SKM-1 treated with dmso at 0.1 percent for 144 hours (cell line): Measurements from ENCODE around the gene MYH14.

ENCODE experiments used
- DNase-seq: peaks from one replicate; lab custom pipeline; 2025; ENCODE audit not compliant: unreplicated experiment; lab: John Stamatoyannopoulos, UW

Gene MYH14

DNA sequence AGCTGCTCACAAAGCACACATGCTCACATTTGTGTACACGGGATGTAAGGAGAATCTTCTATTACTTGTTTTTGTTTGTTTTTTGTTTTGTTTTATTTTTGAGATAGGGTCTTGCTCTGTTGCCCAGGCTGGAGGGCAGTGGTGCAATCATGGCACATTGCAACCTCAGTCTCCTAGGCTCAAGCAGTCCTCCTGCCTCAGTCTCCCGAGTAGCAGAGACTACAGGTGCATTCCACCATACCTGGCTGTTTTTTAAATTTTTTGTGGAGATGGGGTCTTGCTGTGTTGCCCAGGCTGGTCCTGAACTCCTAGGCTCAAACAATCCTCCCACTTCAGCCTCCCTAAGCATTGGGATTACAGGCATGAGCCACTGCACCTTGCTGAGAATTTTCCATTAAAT is 83.9 kb downstream of the MYH14 start:
- DNase-seq: no peak

DNA sequence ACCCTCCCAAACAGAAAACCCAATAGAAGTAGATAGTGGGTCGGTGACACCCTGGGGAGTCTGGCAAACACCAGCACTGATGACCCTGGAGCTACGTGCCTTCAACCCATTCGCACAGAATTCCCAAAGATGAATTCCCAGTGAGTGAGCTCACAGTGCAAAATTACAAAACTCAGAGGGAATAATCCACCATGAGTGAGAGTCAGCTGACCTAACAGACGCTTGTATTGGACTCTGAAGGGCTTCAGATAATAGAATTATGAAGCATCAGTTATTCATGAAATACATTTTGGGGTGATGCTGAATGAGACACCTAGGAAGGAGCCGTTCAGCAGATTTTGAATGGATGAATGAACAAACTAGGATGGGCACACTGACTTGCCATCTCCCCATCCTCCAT is 85.5 kb downstream of the MYH14 start:
- DNase-seq: no peak

DNA sequence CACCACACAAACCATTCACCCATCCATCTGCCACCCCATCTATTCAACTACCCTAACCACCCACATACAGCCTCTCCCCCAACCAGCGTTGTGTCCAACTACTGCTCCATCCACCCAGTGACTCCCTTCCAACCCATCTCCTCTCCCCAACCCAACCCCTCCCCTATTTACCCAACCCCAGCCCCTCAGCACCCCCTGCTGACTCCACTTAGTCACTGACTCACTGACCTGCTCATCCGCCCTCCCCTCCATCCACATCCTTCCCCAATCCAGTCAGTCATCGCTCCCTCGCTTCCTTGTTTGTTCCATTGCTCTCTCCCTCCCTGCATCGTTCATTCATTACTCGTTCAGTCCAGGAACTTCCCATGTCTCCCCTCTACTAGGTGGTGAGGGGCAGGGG is 86.6 kb downstream of the MYH14 start:
- no peak for DNase-seq

DNA sequence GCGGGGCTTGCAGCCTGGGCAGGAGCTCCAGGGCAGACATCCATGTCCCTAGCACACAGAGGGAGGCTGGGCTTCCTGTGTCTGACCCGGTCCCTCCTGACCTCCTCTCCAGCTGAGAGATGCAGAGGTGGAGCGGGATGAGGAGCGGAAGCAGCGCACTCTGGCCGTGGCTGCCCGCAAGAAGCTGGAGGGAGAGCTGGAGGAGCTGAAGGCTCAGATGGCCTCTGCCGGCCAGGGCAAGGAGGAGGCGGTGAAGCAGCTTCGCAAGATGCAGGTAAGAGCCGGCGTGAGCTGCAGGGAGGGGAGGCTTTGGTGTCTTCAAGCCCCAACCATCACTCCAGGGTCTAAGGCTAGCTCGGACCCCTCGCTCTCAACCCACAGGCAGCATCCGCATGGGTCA is 87.4 kb downstream of the MYH14 start:
- no peak for DNase-seq

DNA sequence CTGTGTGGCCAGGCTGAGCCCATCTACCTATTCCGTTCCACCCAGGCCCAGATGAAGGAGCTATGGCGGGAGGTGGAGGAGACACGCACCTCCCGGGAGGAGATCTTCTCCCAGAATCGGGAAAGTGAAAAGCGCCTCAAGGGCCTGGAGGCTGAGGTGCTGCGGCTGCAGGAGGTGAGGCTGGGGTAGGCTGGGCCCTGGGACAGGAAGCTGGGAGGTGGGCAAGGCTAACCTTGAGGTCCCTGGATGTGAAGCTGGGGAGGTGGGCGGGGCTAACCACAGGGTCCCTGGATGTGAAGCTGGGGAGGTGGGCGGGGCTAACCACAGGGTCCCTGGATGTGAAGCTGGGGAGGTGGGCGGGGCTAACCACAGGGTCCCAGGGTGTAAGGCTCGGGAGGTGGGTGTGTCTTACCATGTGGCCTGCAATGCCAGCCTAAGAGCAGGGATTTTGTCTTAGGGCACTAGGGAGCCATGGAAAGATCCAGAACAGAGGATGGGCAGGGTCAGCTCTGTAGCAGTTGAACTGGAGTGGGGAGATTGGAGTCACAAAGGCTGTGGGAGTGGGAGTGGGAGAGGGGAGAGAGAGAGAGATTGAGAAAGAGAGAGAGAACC is 88.9 kb downstream of the MYH14 start:
- no peak for DNase-seq

DNA sequence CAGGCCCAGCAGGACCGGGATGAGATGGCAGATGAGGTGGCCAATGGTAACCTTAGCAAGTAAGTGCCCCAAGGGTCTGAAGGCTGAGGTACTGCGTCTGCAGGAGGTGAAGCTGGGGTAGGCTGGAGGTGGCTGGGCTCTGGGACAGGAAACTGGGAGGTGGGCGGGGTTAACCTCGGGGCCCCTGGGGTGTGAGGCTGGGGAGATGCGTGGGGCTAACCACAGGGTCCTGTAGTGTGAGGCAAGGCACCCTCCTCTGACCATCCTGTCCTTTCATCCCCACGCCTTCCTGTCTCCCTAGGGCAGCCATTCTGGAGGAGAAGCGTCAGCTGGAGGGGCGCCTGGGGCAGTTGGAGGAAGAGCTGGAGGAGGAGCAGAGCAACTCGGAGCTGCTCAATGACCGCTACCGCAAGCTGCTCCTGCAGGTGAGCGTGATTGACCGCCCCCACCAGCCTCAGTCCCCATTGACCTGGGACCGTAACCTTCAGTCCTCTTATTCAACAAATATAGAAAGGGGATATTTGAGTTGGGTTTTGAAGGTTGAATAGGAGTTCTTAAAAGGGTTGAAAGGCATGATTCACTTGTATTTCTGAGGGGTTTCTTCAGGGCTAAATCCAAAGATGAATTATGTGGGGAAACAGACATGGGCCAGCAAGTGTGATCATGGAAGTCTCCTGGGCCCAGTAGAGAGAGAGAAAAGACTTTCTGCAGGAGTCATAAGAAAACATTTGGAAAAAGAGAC is 90.0 kb downstream of the MYH14 start:
- no peak for DNase-seq

DNA sequence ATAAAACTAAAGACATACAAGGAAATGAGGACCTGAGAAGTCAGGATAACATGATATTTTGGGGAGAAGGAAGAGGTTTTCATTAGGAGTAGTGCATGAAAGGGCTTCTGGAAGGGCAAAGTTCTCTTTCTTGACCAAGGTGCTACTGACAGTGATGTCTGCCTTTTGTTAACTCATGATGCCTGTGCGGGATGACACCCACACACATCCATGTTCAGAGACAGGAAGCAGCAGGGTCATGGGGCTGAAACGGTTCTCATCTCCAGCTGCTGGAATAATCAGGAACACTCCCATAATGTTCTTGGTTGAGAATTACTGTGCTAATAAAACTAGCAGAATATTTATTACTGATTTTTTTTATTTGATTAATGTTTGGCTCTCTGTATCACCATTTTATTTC is 96.6 kb downstream of the MYH14 start:
- no peak for DNase-seq

DNA sequence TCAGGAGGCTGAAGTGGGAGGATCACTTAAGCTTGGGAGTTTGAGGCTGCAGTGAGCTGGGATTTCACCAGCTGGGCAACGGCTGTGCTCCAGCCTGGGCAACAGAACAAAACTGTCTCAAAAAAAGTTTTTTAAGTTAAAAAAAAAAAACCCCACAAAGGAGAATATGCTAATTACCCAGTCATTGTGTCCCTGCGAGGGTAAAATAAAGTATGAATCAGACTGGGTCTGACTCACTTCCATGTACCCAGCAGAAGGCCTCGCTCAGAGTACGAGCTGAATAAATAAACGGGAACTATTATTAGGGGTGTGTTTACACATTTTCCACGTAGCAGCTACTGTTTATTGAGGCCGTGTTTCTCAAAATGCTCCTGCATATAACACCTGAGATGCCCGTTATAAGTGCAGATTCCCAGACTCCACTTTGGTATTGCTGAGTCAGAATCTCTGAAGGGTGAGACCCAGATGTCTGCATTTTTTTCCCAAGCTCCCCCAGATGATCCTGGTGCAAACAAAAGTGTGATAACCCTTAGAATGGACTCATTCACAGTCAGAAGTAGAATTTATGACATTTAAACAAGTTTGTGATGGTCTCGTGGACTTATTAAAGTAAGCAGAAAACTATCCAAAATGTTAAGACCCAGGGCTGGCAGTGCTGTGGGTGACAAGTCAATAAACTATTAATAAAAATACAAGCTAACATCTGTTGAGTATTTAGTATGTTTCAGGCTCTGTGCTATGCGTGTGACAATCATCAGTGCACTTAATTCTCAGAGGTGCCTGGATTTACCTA is 97.6 kb downstream of the MYH14 start:
- no peak for DNase-seq

DNA sequence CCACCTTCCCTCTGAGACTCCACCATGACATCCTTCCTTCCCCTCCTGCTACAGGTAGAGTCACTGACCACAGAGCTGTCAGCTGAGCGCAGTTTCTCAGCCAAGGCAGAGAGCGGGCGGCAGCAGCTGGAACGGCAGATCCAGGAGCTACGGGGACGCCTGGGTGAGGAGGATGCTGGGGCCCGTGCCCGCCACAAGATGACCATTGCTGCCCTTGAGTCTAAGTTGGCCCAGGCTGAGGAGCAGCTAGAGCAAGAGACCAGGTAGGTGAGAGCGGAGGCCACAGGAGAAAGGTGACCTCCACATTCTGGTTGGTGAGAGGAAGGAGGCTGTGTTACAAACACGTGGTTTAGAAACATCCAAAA is 98.2 kb downstream of the MYH14 start:
- no peak for DNase-seq

DNA sequence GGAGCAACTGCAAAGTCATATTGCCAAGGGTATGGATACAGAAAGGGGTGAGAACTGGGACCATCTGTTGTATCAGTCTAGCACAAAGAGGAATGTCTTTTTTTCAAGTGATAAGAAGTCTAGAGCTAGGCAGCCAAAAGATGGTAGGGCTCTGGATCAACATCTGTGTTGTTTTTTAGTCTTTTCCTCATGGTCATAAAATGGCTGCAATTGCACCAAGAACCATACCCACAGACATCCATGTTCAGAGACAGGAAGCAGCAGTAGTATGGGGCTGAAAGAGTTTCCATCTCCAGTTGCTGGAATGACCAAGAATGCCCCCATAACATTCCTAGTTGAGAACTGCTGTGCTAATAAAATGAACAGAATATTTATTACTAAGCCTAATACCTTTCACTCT is 100.1 kb downstream of the MYH14 start:
- DNase-seq: no peak

DNA sequence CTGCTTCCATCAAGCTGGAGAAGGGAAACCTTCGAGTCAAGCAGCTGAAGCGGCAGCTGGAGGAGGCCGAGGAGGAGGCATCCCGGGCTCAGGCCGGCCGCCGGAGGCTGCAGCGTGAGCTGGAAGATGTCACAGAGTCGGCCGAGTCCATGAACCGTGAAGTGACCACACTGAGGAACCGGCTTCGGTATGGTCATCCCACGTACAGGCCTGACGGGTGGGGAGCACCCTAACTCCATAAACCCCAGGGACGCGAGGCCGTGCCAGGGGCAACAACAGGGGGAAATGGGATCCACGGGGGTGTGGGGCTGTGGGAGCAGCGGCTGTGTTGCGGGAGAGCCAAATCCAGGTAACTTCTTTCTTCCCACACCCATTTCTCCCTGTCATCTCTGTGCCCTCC is 105.6 kb downstream of the MYH14 start:
- no peak for DNase-seq

DNA sequence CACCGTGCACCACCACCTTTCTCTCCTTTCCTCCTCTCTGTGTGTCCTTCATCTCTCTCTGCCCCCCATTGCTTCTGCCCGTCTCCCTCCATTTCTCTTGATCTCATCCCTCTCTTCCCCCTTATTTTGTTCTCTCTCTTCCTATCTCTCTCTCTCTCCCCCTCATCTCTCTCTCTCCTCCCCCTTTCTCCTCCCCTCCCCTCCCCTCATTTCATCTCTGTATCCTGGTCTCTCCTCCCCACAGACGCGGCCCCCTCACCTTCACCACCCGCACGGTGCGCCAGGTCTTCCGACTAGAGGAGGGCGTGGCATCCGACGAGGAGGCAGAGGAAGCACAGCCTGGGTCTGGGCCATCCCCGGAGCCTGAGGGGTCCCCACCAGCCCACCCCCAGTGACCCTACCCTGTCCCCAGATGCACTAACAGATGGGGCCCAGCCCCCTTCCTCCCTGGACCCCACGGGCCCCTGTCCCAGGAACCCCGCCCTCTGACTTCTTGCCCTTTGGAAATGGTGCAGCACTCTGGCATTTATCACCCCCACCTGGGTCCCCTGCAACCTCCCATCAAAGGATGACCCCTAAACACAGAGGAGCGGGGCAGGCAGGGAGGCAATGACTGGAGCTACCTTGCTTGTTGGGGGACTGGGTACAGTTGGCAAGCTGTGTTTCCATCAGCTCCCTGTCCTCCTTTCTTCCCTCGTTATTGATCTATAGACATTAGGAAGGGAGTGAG is 106.1 kb downstream of the MYH14 start:
- no peak for DNase-seq

DNA sequence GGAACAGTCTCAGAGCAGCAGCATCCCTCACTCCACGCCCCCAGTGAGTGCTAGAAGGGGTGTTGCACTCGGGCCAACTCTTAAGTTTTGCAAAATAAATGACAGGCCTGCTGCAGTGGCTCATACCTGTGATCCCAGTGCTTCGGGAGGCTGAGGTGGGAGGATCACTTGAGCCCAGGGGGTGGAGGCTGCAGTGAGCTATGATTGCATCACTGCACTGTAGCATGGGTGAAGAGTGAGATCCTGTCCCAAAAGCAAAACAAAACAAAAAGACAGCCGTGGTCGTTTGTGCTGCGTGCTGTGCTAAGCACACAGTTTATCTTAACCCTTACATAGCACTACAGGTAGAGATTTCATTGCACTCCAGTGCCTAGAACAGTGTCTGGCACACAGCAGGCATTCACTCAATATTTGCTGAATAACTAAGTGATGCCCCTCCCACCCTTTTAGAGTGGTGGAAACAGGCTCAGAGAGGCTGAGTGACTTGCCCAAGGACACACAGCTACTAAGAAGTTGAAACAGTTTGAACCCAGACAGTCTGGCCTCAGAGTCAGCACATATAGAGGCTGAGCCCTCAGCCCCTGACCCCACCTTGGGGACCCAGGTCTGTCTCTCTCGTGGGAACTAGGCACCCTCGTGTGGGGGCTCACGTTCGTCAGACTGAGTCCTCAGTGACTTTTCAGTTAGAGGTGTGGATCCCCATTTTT is 107.5 kb downstream of the MYH14 start:
- no peak for DNase-seq

DNA sequence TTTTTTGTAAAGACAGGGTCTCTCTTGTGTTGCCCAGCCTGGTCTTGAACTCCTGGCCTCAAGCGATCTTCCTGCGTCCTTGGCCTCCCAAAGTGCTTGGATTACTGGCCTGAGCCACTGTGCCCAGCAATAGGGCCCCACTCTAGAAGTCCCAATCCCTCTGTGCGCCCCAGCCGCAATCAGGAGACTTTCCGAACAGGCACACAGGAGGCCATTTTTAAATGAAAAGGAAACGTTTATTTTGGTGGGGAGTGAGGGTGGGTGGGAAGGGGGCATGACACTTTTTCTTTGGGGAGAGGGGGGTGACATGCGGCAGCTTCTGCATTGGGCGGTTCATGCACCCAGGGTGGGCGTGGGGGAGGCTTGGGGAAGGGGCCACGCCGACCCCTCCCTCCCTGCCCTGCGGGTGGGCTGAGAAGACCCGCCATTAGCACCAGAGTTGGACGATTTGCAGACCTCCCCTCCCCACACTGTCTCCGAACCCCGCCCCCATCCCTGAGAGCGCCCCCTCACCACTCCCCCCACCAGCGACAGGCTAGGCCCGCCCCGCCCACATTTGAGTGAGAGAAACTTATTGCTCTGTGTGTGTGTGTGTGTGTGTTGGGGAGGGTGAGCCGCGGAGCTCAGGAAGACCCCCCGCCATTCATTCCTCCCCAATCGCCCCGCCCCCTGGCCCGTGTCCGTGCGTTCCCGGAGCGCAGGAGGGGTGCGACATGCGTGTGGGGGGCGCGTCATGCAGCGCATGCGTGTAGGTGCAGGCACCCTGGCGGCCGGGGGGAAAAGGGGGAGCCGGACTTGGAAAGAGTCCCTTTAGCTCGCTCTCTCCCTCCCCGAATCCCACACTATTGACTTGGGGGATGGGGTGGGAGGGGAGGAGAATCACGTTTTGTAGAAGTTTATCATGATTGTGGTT is 108.6 kb downstream of the MYH14 start:
- DNase-seq: no peak

DNA sequence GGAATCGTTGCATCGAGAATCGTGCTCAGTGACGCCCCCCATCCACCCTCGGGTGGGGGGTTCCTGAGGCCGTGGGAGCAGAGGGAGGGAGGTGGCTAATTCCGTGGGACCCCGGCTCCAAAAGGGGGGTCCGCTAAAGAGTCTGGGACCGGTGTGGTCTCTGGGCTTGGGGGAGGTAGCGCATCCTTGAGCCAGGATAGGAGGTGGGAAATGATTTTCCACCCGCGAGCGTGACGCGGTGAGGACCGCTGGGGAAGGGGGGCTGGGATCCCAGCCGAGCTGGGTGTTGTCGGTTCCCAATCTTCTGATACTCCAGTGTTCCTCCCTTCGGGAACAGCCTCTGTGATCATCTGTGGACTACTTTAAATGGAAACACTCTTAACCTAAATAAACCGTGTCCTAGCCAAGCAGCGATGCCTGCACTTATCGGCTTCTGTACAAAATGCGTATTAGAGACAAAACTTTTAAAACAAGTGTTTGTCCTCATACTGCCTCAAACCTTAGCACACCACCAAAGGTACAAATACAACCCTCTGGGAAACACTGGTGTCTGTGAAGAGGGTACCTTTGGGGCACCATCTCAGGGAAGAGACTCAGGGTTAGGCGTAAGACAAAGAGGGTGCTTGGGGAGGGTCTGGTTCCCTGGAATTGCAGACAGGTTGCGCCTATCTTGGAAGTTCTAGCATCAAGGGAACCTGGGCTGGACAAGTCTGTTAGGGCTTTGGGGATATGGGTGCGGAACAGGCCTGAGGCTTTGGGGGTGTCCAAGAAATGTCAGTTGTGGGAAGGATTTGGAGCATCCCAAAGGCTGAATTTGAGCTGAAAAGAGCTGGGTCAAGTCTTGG is 109.8 kb downstream of the MYH14 start:
- no peak for DNase-seq

DNA sequence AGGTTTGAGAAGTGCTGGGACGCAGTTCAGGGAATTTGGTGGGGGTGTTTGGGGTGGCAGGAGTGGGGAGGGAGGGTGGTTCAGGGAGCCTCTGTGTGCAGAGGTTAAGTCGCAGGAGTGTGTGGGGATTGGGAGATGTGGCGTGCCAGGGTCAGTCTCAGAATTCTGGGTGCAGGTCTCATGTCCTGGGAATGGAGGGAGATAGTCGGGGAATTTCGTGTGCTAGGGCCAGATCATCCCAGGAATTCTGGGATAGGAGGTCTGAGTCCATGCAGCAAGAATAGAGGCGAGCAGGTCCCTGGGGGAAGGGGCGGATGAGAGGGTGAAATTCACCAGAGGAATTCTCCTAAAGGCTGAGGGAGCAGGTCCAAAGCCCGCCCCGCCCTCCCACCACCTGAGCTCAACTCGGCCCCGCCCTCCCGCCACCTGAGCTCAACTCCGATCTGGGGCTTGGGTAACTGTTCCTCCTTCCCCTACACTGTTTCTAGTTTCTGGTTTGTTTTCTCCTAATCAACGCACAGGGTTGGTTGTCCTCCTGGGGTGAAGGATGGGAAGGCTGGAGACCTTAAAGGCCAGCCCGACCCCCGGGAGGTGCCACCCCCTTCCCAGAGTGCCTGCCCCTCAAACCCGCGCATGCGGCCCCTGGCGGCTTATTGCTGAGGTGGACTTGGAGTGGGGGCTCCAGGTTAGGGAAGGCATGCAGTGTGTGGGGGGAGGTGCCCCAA is 110.6 kb downstream of the MYH14 start:
- no peak for DNase-seq

DNA sequence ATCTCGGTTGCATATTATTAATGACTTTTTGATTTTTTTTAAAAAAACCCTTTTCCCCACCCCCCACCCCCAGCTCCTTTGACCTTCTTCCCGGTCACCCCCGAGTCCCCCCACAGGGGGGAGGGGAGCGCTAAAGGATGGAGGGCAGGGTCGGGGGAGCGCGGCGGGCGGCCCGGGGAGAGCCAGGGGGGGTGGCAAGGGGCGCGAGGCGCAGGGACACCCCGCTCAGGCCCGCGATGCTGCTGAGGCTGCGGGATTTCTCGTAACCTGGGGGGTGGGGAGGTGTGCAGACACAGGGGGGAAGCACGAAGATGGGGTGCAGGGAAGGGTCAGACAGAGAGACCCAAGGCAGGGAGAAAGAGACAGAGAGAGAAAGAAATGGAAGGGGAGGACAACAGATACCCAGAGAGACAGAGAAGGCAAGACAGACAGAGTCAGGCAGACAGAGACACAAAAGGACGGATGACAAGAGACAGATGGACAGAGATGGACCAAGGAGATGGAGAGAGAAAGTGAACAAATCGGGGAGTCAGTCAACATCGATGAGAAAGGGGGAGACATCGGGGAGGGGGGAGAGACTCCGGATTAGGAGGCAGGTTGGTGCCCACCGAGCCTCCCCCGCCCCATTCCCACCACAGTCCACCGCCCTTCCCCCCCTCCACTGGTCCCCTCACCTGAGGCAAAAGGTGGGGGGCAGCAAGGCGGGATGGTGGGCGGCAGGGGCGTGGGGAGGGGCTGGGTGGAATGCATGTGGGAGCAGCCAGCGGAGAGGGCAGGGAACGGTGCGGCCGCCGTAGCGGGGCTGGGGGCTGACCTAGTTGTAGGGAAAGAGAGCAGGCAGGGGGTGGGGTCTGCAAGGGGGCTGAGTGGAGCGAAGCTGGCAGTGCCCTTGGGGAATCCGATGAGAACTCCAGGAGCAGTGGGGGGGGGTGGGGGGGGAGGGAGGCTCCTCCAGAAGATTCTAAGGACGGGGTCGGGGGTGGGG is 111.6 kb downstream of the MYH14 start:
- DNase-seq: no peak
